Neutrophil (primary cell): ENCODE data around the gene CTNND2.

Source experiments
- H3K27ac ChIP-seq: fragments of 200-600 bp; sonication (generic); 2 replicates; pipeline ENCODE4 v1.5.1; 2016; ENCODE audit warnings: mild to moderate bottlenecking, moderate library complexity
- H3K27me3 ChIP-seq: fragments of 200-600 bp; sonication (generic); 2 replicates; pipeline ENCODE4 v1.6.0; 2016; ENCODE audit warnings: mild to moderate bottlenecking
- H3K36me3 ChIP-seq: fragments of 200-600 bp; sonication (generic); 2 replicates; pipeline ENCODE4 v1.5.1; 2017
- H3K4me1 ChIP-seq, 2 experiments: fragments of 200-600 bp in 1 of 2; sonication (generic) in 1 of 2; 1 replicate in 1 of 2; 2 replicates in 1 of 2; pipeline versions ENCODE4 v1.5.1 to v1.6.1; 2013 to 2016; ENCODE audit warnings: low read depth in 1 of 2, low read length in 1 of 2, mild to moderate bottlenecking in 1 of 2, moderate library complexity in 1 of 2; ENCODE audit not compliant: control insufficient read depth in 1 of 2, insufficient read depth in 1 of 2
- H3K4me3 ChIP-seq, 2 experiments: fragments of 200-600 bp in 1 of 2; sonication (generic) in 1 of 2; 1 replicate in 1 of 2; 2 replicates in 1 of 2; pipeline ENCODE4 v1.5.1; 2013 to 2016; ENCODE audit warnings: low read depth in 1 of 2, low read length in 1 of 2, mild to moderate bottlenecking in 1 of 2, moderate library complexity in 1 of 2
- H3K9me3 ChIP-seq: fragments of 200-600 bp; sonication (generic); 2 replicates; pipeline ENCODE4 v1.5.1; 2016
- TF ChIP-seq, protein P1 (sequence below): fragments of 200-600 bp; sonication (generic); IDR thresholded peaks from 2 replicates; pipeline ENCODE4 v1.5.1; 2016; ENCODE audit warnings: antibody characterized with exemption

The CTNND2 gene

DNA sequence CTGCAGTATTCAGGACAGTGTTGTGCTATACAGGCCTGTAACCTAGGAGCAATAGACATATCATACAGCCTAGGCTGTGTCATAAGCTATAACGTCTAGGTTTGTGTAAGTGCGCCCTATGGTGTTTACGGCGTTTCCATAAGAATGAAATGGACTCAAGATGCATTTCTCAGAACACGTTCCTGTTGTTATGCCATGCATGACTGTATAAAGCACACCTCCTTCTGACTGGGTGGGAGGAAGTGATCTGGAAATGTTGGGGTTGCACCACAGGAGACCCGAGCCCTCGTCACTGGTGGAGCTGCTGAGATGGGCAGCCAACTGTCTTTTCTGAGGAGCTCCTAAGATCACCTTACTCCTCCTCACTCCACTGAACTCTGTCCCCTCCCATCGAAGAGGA is 751.9 kb downstream of the CTNND2 start:
- H3K27ac ChIP-seq, result no peak overlapping the region
- H3K4me1 ChIP-seq, result no peaks in the 10 kb centered on the region
- TF ChIP-seq, protein P1, sequence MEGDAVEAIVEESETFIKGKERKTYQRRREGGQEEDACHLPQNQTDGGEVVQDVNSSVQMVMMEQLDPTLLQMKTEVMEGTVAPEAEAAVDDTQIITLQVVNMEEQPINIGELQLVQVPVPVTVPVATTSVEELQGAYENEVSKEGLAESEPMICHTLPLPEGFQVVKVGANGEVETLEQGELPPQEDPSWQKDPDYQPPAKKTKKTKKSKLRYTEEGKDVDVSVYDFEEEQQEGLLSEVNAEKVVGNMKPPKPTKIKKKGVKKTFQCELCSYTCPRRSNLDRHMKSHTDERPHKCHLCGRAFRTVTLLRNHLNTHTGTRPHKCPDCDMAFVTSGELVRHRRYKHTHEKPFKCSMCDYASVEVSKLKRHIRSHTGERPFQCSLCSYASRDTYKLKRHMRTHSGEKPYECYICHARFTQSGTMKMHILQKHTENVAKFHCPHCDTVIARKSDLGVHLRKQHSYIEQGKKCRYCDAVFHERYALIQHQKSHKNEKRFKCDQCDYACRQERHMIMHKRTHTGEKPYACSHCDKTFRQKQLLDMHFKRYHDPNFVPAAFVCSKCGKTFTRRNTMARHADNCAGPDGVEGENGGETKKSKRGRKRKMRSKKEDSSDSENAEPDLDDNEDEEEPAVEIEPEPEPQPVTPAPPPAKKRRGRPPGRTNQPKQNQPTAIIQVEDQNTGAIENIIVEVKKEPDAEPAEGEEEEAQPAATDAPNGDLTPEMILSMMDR, result no peak
- H3K4me3 ChIP-seq, result no peak overlapping the region
- H3K36me3 ChIP-seq, result no peaks in the 10 kb centered on the region
- H3K9me3 ChIP-seq, result no peaks in the 10 kb centered on the region
- no peaks in the 10 kb centered on the region for H3K27me3 ChIP-seq

DNA sequence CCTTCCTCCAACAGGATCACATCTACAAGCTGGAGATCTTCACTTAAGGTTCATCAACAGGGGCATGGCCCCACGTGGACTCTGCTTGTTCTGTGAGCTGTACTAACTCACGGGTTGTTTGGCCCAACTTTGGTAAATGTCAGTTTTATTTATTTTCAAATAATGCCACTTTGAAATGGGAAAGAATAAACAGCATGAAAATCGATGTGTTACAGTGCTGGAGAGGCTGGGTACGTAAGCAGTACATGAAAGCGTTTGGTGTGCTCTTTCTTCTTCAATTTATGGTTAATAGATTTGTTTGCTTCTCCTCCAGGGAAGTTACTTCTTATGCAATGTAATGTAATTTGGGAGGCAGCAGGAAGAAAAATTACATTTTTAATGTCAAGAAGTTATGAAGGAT is 753.3 kb downstream of the CTNND2 start:
- Histone ChIP-seq H3K27ac (no peak overlapping the region), H3K36me3 (no peaks in the 10 kb centered on the region), H3K4me1 (no peaks in the 10 kb centered on the region), H3K27me3 (no peaks in the 10 kb centered on the region), H3K9me3 (no peaks in the 10 kb centered on the region), H3K4me3 (no peak overlapping the region)
- TF ChIP-seq, protein P1, result no peak

DNA sequence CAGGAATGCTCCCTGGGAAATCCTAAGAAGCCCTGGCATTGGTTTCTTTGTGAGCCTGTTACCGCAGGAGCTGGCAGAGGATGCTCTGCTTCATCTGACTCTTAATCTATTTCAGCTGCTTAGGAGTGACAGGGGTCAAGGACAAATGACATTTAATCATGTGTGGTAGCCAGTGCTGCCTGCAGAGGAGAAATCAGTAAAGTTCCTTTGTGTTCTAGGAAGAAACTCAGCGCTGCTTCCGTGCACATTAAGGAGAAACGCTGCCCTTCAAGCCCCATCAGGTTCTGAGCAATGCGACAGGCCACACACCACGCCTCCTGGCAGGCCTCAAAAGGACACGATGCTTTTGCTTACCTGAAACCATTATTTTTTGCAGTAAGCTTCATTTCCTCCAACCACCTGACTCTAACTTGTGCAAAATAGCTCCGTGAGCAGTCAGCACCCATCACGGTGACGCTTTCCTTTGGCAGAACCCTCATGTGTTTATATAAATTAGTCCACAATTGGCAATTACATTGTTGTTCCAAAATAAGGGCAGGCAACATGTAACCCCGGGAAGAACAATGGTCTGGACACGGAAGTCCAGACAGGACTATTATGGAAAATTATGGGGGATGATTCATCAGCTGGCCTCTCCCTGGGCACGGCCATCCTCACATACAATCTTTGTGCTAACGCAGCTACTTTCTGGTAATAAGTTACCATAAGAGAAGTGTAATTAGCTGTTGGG is 755.3 kb downstream of the CTNND2 start:
- Histone ChIP-seq H3K27me3 (no peaks in the 10 kb centered on the region), H3K9me3 (no peaks in the 10 kb centered on the region), H3K4me3 (no peak overlapping the region), H3K27ac (no peak overlapping the region), H3K36me3 (no peaks in the 10 kb centered on the region), H3K4me1 (no peaks in the 10 kb centered on the region)
- TF ChIP-seq, protein P1, result no peak

DNA sequence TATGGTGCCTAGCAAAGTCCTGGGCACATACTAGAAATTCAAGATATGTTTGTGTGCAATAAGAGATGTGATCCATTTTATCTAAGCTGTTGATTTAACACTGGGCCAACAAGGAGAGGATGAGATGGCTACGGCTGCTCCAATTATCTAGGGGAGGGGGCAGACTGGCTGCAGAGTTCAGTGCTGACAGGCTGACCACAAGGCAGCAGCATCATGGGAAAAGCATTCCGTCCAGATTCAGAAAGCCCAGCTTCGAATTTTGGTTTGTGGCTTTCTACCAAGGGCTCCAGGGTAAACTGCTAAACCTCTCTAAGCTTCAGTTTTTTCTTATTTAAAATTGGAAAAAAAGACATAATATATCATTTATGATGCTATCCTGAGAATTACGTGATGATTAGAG is 758.1 kb downstream of the CTNND2 start:
- Histone ChIP-seq H3K4me3 (no peak overlapping the region), H3K9me3 (no peaks in the 10 kb centered on the region), H3K27ac (no peak overlapping the region), H3K4me1 (no peaks in the 10 kb centered on the region), H3K36me3 (no peaks in the 10 kb centered on the region), H3K27me3 (no peaks in the 10 kb centered on the region)
- TF ChIP-seq, protein P1, result no peak

DNA sequence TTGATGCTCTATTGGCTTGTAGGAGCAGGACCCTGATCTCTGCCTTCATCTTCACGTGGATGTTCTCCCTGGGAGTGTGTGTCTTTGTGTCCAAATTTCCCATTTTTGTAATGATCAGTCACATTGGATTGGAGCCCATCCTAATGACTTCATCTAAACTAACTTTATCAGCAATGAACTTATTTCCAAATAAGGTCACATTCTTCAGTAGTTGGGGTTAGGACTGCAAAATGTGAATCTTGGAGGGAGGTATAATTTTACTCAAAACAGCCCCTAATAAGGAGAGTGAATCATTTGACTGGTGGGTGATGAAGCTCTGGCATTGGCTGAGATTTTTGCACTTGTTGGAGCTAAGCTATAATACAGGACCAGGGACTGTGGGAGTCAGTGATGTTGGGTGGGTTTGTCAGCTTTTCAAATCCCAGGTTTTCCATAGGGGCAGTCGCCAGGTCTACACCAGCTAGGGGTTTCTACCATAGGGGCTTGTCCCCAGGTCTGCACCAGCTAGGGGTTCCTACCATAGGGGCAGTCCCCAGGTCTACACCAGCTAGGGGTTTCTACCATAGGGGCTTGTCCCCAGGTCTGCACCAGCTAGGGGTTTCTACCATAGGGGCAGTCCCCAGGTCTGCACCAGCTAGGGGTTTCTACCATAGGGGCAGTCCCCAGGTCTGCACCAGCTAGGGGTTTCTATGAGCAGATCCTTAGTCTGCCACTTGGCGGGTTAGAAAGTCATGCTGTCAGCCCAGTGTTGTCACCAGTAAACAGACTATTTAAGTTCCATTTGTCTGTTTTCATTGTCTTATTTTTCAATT is 760.6 kb downstream of the CTNND2 start:
- Histone ChIP-seq H3K4me1 (no peaks in the 10 kb centered on the region), H3K4me3 (no peak overlapping the region), H3K36me3 (no peaks in the 10 kb centered on the region), H3K27ac (no peak overlapping the region), H3K27me3 (no peaks in the 10 kb centered on the region), H3K9me3 (no peaks in the 10 kb centered on the region)
- TF ChIP-seq, protein P1, result no peak
